IMR-90 (cell line): Measurements from ENCODE around the gene PRKG2.

ENCODE experiments used
- CTCF ChIP-seq: conservative IDR thresholded peaks from 2 replicates; pipeline ENCODE4 v1.5.1; 2012; ENCODE audit warnings: mild to moderate bottlenecking, low read depth, low read length, improper control_type of control experiment
- POLR2A ChIP-seq: IDR thresholded peaks from 2 replicates; pipeline ENCODE4 v1.6.1; 2012; ENCODE audit warnings: mild to moderate bottlenecking, low read depth, low read length
- RAD21 ChIP-seq: IDR thresholded peaks from 2 replicates; pipeline ENCODE4 v1.6.1; 2012; ENCODE audit warnings: low read length, improper control_type of control experiment
- USF2 ChIP-seq: fragments of 150-350 bp; IDR thresholded peaks from 2 replicates; pipeline ENCODE4 v1.6.1; 2017; ENCODE audit warnings: mild to moderate bottlenecking, antibody characterized with exemption, low read length, low read depth

GRCh38 chr4:81196126-81196650, 18.8 kb downstream of the PRKG2 start:
- TF ChIP-seq CTCF (no peak), USF2 (no peak), POLR2A (no peak), RAD21 (no peak)
